ENCODE results near the gene C5orf34.
A peak's percentile ranks its signal among the peaks of the same experiment; 100 is the strongest.
"Not testable (repeated sequence)": the region's sequence is repeated elsewhere in the genome, so short reads cannot be mapped to it uniquely, and the experiment has no call there.

C5orf34 gene

GRCh38 chr5:43520615-43521014, 5.7 kb upstream of the C5orf34 start:
- intact Hi-C loops (cut with DNase I) = no loop called here
- DNase-seq = no peak

- DNase-seq = no peak
These were observed 715 bp upstream of the C5orf34 start for GRCh38 chr5:43515678-43516048.

GRCh38 chr5:43514471-43514815, 505 bp downstream of the C5orf34 start:
- intact Hi-C loops (cut with DNase I) = loop anchor here (2.0 kb wide), 1 partner anchor 32 kb away; the partner anchor contains the start of gene TMEM267
- no peak for DNase-seq

More at GRCh38 chr5:43515678-43516048, 715 bp upstream of the C5orf34 start:
- intact Hi-C loops (cut with DNase I) = loop anchor here (2.0 kb wide), 1 partner anchor 33 kb away; the partner anchor contains the start of gene TMEM267

GRCh38 chr5:43514025-43514424, 923 bp downstream of the C5orf34 start:
- intact Hi-C loops (cut with DNase I) = loop anchor here (2.0 kb wide), 1 partner anchor 31 kb away; the partner anchor contains the start of gene TMEM267
- no peak for DNase-seq

- intact Hi-C loops (cut with DNase I); DNase-seq: not testable (repeated sequence)
These were observed 3.9 kb downstream of the C5orf34 start for GRCh38 chr5:43511062-43511461.

GRCh38 chr5:43498581-43498980, 16.4 kb downstream of the C5orf34 start:
- no peak for DNase-seq
- intact Hi-C loops (cut with DNase I) = no loop called here

GRCh38 chr5:43497311-43498104, 17.4 kb downstream of the C5orf34 start:
- DNase-seq = no peak
- intact Hi-C loops (cut with DNase I) = no loop called here

GRCh38 chr5:43491326-43491725, 23.6 kb downstream of the C5orf34 start:
- no peak for DNase-seq
- intact Hi-C loops (cut with DNase I) = no loop called here

- intact Hi-C loops (cut with DNase I) = loop anchor here (10.0 kb wide), 1 partner anchor 422 kb away; no protein-coding TSS in a partner anchor
- no peak for DNase-seq
These were observed 28.6 kb downstream of the C5orf34 start for GRCh38 chr5:43486353-43486752.

- intact Hi-C loops (cut with DNase I) = loop anchor here (10.0 kb wide), 1 partner anchor 421 kb away; no protein-coding TSS in a partner anchor
- DNase-seq = no peak
These were observed 29.5 kb downstream of the C5orf34 start for GRCh38 chr5:43485406-43485805.

GRCh38 chr5:43484106-43484849, 30.7 kb downstream of the C5orf34 start:
- DNase-seq = peak; percentile 71 to 97 (median 79)
- intact Hi-C loops (cut with DNase I) = loop anchor here (5.0 to 10.0 kb wide), 2 partner anchors 172 to 419 kb away; partner anchors contain the start of gene HMGCS1

GRCh38 chr5:43483298-43484105, 31.4 kb downstream of the C5orf34 start, which contains the start of gene TMEM267:
Gene TMEM267 (minus strand): TSS chr5:43483865. CDS start chr5:43453969, 29,896 bp downstream.
- intact Hi-C loops (cut with DNase I) = loop anchor here (2.0 to 10.0 kb wide), 5 partner anchors 31 to 419 kb away; partner anchors contain the start of genes C5orf34, HMGCS1 and PAIP1
- DNase-seq = peak; percentile 85 to 98 (median 91)

GRCh38 chr5:43482490-43483297, 32.3 kb downstream of the C5orf34 start:
- intact Hi-C loops (cut with DNase I) = loop anchor here (2.0 to 10.0 kb wide), 5 partner anchors 32 to 418 kb away; partner anchors contain the start of genes C5orf34, HMGCS1 and PAIP1
- DNase-seq = no peak

GRCh38 chr5:43469671-43470391, 45.1 kb downstream of the C5orf34 start:
- intact Hi-C loops (cut with DNase I) = loop anchor here (5.0 kb wide), 1 partner anchor 483 kb away; no protein-coding TSS in a partner anchor

GRCh38 chr5:43467100-43467499, 47.8 kb downstream of the C5orf34 start:
- intact Hi-C loops (cut with DNase I) = no loop called here
- DNase-seq = no peak

More at GRCh38 chr5:43469671-43470391, 45.1 kb downstream of the C5orf34 start:
- DNase-seq = no peak

GRCh38 chr5:43465455-43465854, 49.5 kb downstream of the C5orf34 start:
- DNase-seq; intact Hi-C loops (cut with DNase I): not testable (repeated sequence)

- DNase-seq = no peak
- intact Hi-C loops (cut with DNase I) = no loop called here
These were observed 53.9 kb downstream of the C5orf34 start for GRCh38 chr5:43461066-43461465.

- intact Hi-C loops (cut with DNase I) = no loop called here
- DNase-seq = no peak
These were observed 58.4 kb downstream of the C5orf34 start for GRCh38 chr5:43456556-43456955.

Measured in posterior cingulate gyrus (tissue), 11 donors.